NCI-H748 (cell line): ENCODE results near the gene PCDHA9.
A peak's percentile ranks its signal among the peaks of the same experiment; 100 is the strongest.
"Not testable (repeated sequence)": the region's sequence is repeated elsewhere in the genome, so short reads cannot be mapped to it uniquely, and the experiment has no call there.

ENCODE experiments used
- DNase-seq: peaks from one replicate; lab custom pipeline; 2025; ENCODE audit not compliant: unreplicated experiment; lab: John Stamatoyannopoulos, UW

PCDHA9 gene

GRCh38 chr5:140848139-140849102 lies at the start of gene PCDHA9:
Gene PCDHA9, plus strand, starts transcription at chr5:140848382. Its CDS starts 114 bp downstream, at chr5:140848496.
- not testable (repeated sequence) for DNase-seq

GRCh38 chr5:140800816-140801493 lies 47.2 kb upstream of the PCDHA9 start, which contains the start of gene PCDHA3:
Gene PCDHA3, plus strand, starts transcription at chr5:140801057.
- no peak for DNase-seq

GRCh38 chr5:140801494-140801841 lies 46.7 kb upstream of the PCDHA9 start:
- no peak for DNase-seq

- DNase-seq: not testable (repeated sequence)
These were observed 45.8 kb upstream of the PCDHA9 start for GRCh38 chr5:140802381-140802780.

- DNase-seq: no peak
These were observed 45.4 kb upstream of the PCDHA9 start for GRCh38 chr5:140802781-140803271.

GRCh38 chr5:140806834-140807775 lies 41.1 kb upstream of the PCDHA9 start, which contains the start of gene PCDHA4:
Gene PCDHA4, plus strand, starts transcription at chr5:140807068.
- DNase-seq: peak; percentile 90

- DNase-seq: not testable (repeated sequence)
These were observed 39.8 kb upstream of the PCDHA9 start for GRCh38 chr5:140808241-140808888.

GRCh38 chr5:140808889-140809291 lies 39.3 kb upstream of the PCDHA9 start:
- DNase-seq: no peak

- DNase-seq: no peak
These were observed 26.6 kb upstream of the PCDHA9 start, which contains the start of gene PCDHA5 for GRCh38 chr5:140821375-140822280. Gene PCDHA5, plus strand, starts transcription at chr5:140821613.

GRCh38 chr5:140822281-140822629 lies 25.9 kb upstream of the PCDHA9 start:
- no peak for DNase-seq

- DNase-seq: not testable (repeated sequence)
These were observed 25.2 kb upstream of the PCDHA9 start for GRCh38 chr5:140822969-140823368.

GRCh38 chr5:140823475-140823874 lies 24.7 kb upstream of the PCDHA9 start:
- no peak for DNase-seq

GRCh38 chr5:140827704-140828361 lies 20.3 kb upstream of the PCDHA9 start, which contains the start of gene PCDHA6:
Gene PCDHA6, plus strand, starts transcription at chr5:140827960. Its CDS starts 132 bp downstream, at chr5:140828092.
- DNase-seq: no peak

- DNase-seq: no peak
These were observed 19.8 kb upstream of the PCDHA9 start for GRCh38 chr5:140828362-140828737.

- DNase-seq: not testable (repeated sequence)
These were observed 18.4 kb upstream of the PCDHA9 start for GRCh38 chr5:140829511-140830501.

GRCh38 chr5:140833993-140834392 lies 14.2 kb upstream of the PCDHA9 start, which contains the start of gene PCDHA7:
Gene PCDHA7, plus strand, starts transcription at chr5:140834269. Its CDS starts 115 bp downstream, at chr5:140834384.
- DNase-seq: no peak

GRCh38 chr5:140834439-140835008 lies 13.7 kb upstream of the PCDHA9 start:
- not testable (repeated sequence) for DNase-seq
